Left lung (tissue), 10 donors: ENCODE results near the gene PTPRN2. TPM values are rescaled to one million over a fixed set of nuclear protein-coding genes. Genes with fewer than 3 reads are reported as not detected.

ENCODE experiments used
- ATAC-seq: fragments of 200-7000 bp; cut with Tn5 transposase; one replicate; pipeline ENCODE4 v1.9.1; 2020; ENCODE audit warnings: moderate library complexity
- DNase-seq, 4 donors: peaks; one replicate each; pipeline ENCODE4 v3.0.0-alpha.2; 2013 to 2020
- H3K27ac ChIP-seq, 2 donors: fragments of 200-600 bp; sonication (generic) in 1 of 2; one replicate each; pipeline versions ENCODE4 v1.5.0 to v1.8.0; 2020 to 2021
- H3K27me3 ChIP-seq, 2 donors: fragments of 200-600 bp; sonication (generic) in 1 of 2; one replicate each; pipeline versions ENCODE4 v1.5.0 to v1.8.0; 2020 to 2021
- H3K36me3 ChIP-seq, 2 donors: fragments of 200-600 bp; sonication (generic) in 1 of 2; one replicate each; pipeline versions ENCODE4 v1.5.0 to v1.8.0; 2020 to 2021
- H3K4me1 ChIP-seq, 2 donors: fragments of 200-600 bp; one replicate each; pipeline ENCODE4 v1.8.0; 2021
- H3K4me3 ChIP-seq, 2 donors: fragments of 200-600 bp; sonication (generic) in 1 of 2; one replicate each; pipeline versions ENCODE4 v1.5.0 to v1.8.0; 2020 to 2021; ENCODE audit warnings: mild to moderate bottlenecking in 1 of 2
- H3K9me3 ChIP-seq, 2 donors: fragments of 200-600 bp; sonication (generic) in 1 of 2; one replicate each; pipeline versions ENCODE4 v1.5.0 to v1.8.0; 2020 to 2021
- CTCF ChIP-seq, 2 donors: fragments of 200-600 bp; sonication (generic) in 1 of 2; IDR thresholded peaks; one replicate each; pipeline versions ENCODE4 v1.5.0 to v1.8.0; 2021; ENCODE audit warnings: antibody characterized with exemption in 2 of 2
- intact Hi-C, 2 donors: fragments of 100-400 bp; cut with DNase I; formaldehyde crosslinking; loops; one replicate each; pipeline versions ENCODE4 v1.11.2 to v1.14.2; 2022
- polyA plus RNA-seq, 6 donors: library from polyadenylated mRNA; unstranded; fragments of 120-200 nt; gene quantifications; one replicate each; pipeline ENCODE4 v1.2.1, GENCODE V29; 2013; ENCODE audit not compliant: insufficient read length in 6 of 6
- total RNA-seq, 2 donors: library from RNA; stranded (reverse); fragmentation: NEBNext Ultra II Directional; extraction: Animal tissue kit (Norgen Biotek cat#: 25700); gene quantifications; one replicate each; pipeline ENCODE4 v1.2.1, GENCODE V29; 2021
- donor health status: DM: no; HTN: yes; CAD: no.
- donor health status: DM: no; HTN: no; CAD: no.

Gene PTPRN2
- total and polyA plus RNA-seq, 8 donors, result 4.0 to 7.8 (median 6.8) TPM

DNA sequence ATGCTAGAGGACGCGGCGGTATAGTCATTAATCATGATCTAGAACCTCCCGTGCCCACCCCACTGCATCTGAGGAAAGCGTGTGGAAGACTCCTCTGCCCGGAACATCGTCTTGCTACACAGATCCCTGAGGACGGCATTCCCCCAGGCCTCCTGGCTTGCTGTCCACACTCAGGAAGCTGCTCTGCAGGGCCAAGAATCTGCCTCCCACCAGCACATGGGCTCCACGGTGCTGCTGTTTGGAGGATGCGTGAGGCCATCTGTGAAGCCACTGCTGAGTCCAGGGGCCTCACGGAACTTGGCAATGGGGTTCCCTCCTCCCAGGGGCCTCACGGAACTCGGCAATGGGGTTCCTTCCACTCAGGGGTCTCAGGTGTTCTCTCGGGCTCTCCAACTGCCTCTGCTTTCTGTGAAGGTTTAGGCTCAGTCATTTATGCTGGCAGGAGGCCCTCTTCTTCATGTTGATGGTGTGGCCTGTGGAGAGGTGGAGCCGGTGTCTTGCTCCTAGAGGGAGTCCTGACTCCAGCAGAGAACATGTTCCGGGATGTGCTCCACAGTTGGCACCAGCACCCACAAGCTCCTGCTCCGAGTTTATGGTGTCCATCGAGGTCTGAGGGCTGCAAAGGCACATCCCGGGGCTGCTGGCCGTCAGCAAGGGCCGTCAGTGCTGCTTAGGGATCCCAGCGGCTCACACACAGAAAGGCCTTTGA is 977.5 kb downstream of the PTPRN2 start:
- Histone ChIP-seq H3K36me3 (no peaks in the 10 kb centered on the region), H3K27me3 (peaks cover 8 to 49% of the 10 kb centered on the region in 2 donors), H3K4me3 (no peak overlapping the region), H3K27ac (no peak overlapping the region), H3K9me3 (no peaks in the 10 kb centered on the region), H3K4me1 (peaks cover 0 to 7% of the 10 kb centered on the region in 2 donors)
- ATAC-seq, result no peak
- no peak for TF ChIP-seq CTCF (IDR thresholded peaks at IDR 0.05)
- DNase-seq, result no peak
- intact Hi-C loops, result no loop called here

GRCh38 chr7:157609516-157609915 is 978.1 kb downstream of the PTPRN2 start:
- TF ChIP-seq CTCF (IDR thresholded peaks at IDR 0.05), result no peak
- intact Hi-C loops, result no loop called here
- no peak for DNase-seq
- no peak overlapping the region for H3K27ac ChIP-seq
- no peak overlapping the region for H3K4me3 ChIP-seq
- peaks cover 8 to 49% of the 10 kb centered on the region in 2 donors for H3K27me3 ChIP-seq
- H3K9me3 ChIP-seq, result no peaks in the 10 kb centered on the region
- H3K36me3 ChIP-seq, result no peaks in the 10 kb centered on the region
- ATAC-seq, result no peak
- peaks cover 0 to 7% of the 10 kb centered on the region in 2 donors for H3K4me1 ChIP-seq

DNA sequence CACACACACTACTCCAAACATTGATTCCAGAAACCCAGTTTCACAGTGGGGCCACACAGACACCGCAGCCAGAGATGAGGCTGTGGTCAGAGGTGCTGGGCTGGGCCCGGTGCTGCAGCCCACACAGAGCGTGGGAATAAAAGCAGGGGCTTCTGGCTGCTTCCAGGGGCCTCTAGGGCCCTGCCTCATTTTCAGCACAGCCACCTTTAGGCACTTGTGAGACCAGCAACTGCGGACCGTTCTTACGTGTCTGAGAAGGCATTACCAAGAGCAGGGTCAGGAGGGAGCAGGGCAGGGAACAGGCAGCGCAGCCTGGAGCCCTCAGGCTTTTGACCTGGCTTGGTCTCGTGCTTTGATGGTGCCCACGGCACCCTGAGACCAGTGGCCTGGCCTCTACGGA is 980.4 kb downstream of the PTPRN2 start:
- intact Hi-C loops, result no loop called here
- Histone ChIP-seq H3K9me3 (no peaks in the 10 kb centered on the region), H3K36me3 (no peaks in the 10 kb centered on the region), H3K27me3 (peaks cover 0 to 35% of the 10 kb centered on the region in 2 donors), H3K4me3 (no peak overlapping the region), H3K27ac (no peak overlapping the region), H3K4me1 (no peaks in the 10 kb centered on the region)
- no peak for ATAC-seq
- TF ChIP-seq CTCF (IDR thresholded peaks at IDR 0.05), result no peak
- no peak for DNase-seq

- H3K27me3 ChIP-seq, result peaks cover 0 to 30% of the 10 kb centered on the region in 2 donors
- TF ChIP-seq CTCF (IDR thresholded peaks at IDR 0.05), result no peak
- H3K4me3 ChIP-seq, result no peak overlapping the region
- H3K4me1 ChIP-seq, result no peaks in the 10 kb centered on the region
- ATAC-seq, result no peak
- intact Hi-C loops, result no loop called here
- H3K9me3 ChIP-seq, result no peaks in the 10 kb centered on the region
- H3K36me3 ChIP-seq, result no peaks in the 10 kb centered on the region
- no peak overlapping the region for H3K27ac ChIP-seq
- no peak for DNase-seq
Observed at GRCh38 chr7:157606140-157606539, 981.5 kb downstream of the PTPRN2 start.

DNA sequence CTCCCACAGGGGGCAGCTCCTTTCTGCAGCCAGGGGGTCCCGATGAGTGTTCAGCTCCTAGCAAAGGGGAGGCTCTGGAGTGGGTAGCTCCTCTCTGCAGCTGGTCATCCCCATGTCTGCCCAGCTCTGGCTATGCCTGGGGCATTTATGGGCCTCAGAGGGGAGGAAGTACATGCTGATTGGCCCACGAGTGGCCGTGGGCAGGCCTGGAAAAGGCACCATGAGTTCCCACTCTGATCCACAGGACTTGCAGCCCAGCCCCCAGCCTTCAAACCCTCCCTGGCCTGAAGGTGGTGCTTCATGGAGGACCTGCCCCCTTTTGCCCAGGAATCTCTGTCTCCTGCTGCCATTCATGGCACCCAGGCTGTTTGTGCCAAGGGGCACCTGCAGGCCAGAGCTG is 982.0 kb downstream of the PTPRN2 start:
- Histone ChIP-seq H3K9me3 (no peaks in the 10 kb centered on the region), H3K27ac (no peak overlapping the region), H3K4me1 (no peaks in the 10 kb centered on the region), H3K36me3 (no peaks in the 10 kb centered on the region), H3K4me3 (no peak overlapping the region), H3K27me3 (peaks cover 0 to 30% of the 10 kb centered on the region in 2 donors)
- no peak for DNase-seq
- intact Hi-C loops, result no loop called here
- no peak for ATAC-seq
- TF ChIP-seq CTCF (IDR thresholded peaks at IDR 0.05), result no peak
